K562 (cell line): ENCODE data around the gene TTLL9. TPM values are rescaled to one million over a fixed set of nuclear protein-coding genes. Genes with fewer than 3 reads are reported as not detected.

Source experiments
- GTF2E2 ChIP-seq: fragments of 200-800 bp; sonication (Bioruptor generic); IDR thresholded peaks from 2 replicates; pipeline ENCODE4 v1.6.1; 2016; ENCODE audit warnings: missing genetic modification characterization, missing compliant biosample characterization
- HNRNPLL ChIP-seq: fragments of 200-400 bp; formaldehyde crosslinking; IDR thresholded peaks from 2 replicates; pipeline ENCODE4 v1.6.1; 2017; ENCODE audit warnings: low read length, low read depth, mild to moderate bottlenecking; ENCODE audit not compliant: poor library complexity, severe bottlenecking
- MCM7 ChIP-seq, 2 experiments: fragments of 450-650 bp; IDR thresholded peaks; 2 replicates each; pipeline ENCODE4 v1.6.1; 2016 to 2018
- NR1H2 ChIP-seq: sonication (generic); formaldehyde crosslinking; IDR thresholded peaks from 2 replicates; pipeline ENCODE4 v1.4.0; 2020; ENCODE audit warnings: mild to moderate bottlenecking, missing genetic modification reagents
- POLR2H ChIP-seq: IDR thresholded peaks from 2 replicates; pipeline ENCODE4 v1.6.1; 2016; ENCODE audit warnings: missing genetic modification characterization, low read depth, mild to moderate bottlenecking, control low read depth, missing compliant biosample characterization, moderate library complexity
- ZNF184 ChIP-seq: sonication (generic); formaldehyde crosslinking; IDR thresholded peaks from 2 replicates; pipeline ENCODE4 v1.5.0; 2020; ENCODE audit warnings: missing genetic modification reagents
- ZNF274 ChIP-seq: IDR thresholded peaks from 2 replicates; pipeline ENCODE4 v1.6.1; 2011; ENCODE audit warnings: low read depth, mild to moderate bottlenecking, low read length, moderate library complexity, borderline replicate concordance
- ZNF41 ChIP-seq: fragments of 250-450 bp; sonication (Bioruptor Pico); conservative IDR thresholded peaks from 2 replicates; pipeline ENCODE4 v1.4.0; 2020; ENCODE audit warnings: mild to moderate bottlenecking
- ZNF668 ChIP-seq: fragments of 250-450 bp; sonication (Bioruptor Pico); IDR thresholded peaks from 2 replicates; pipeline ENCODE4 v1.8.0; 2022; ENCODE audit warnings: mild to moderate bottlenecking, inconsistent platforms
- ZNF766 ChIP-seq: fragments of 200-800 bp; sonication (Bioruptor generic); conservative IDR thresholded peaks from 2 replicates; pipeline ENCODE4 v1.6.1; 2016; ENCODE audit warnings: missing genetic modification characterization, missing compliant biosample characterization
- polyA plus RNA-seq, 8 experiments: library from polyadenylated mRNA; depleted of rRNA in 4 of 8; stranded (reverse) in 5 of 8; unstranded in 3 of 8; fragments of >200 nt; fragmentation: Nextera tagmentation in 2 of 8; fragmentation: Illumina TruSeq in 1 of 8; extraction: Ambion mirVana in 2 of 8; extraction: Trizol in 1 of 8; gene quantifications; 2 replicates each; pipeline versions ENCODE4 v1.2.1 to v1.2.3, GENCODE V29; 2011 to 2014; ENCODE audit warnings: inconsistent platforms in 1 of 8, missing spikeins in 1 of 8
- total RNA-seq, 7 experiments: library from RNA; depleted of rRNA in 6 of 7; stranded (reverse); fragments of >200 nt in 6 of 7; fragmentation: Illumina TruSeq in 2 of 7; extraction: Trizol in 2 of 7; gene quantifications; 2 replicates each; pipeline versions ENCODE4 v1.2.1 to v1.2.3, GENCODE V29; 2011 to 2021; ENCODE audit warnings: low replicate concordance in 1 of 7
- TF ChIP-seq, protein P1 (sequence below): sonication (generic); formaldehyde crosslinking; IDR thresholded peaks from 2 replicates; pipeline ENCODE4 v1.8.0; 2022; ENCODE audit warnings: mild to moderate bottlenecking, missing genetic modification reagents, borderline replicate concordance
- TF ChIP-seq, protein P2 (sequence below): fragments of 250-450 bp; sonication (Bioruptor Pico); IDR thresholded peaks from 2 replicates; pipeline ENCODE4 v1.8.0; 2022; ENCODE audit warnings: inconsistent platforms, mild to moderate bottlenecking, moderate library complexity, borderline replicate concordance
- TF ChIP-seq, protein P3 (sequence below), 2 experiments: fragments of 450-650 bp in 1 of 2; sonication (generic) in 1 of 2; formaldehyde crosslinking in 1 of 2; IDR thresholded peaks; 2 replicates each; pipeline versions ENCODE4 v1.7.1 to v1.9.0; 2016 to 2022; ENCODE audit warnings: inconsistent platforms in 1 of 2, mild to moderate bottlenecking in 1 of 2, missing genetic modification reagents in 1 of 2

The TTLL9 gene
- total and polyA plus RNA-seq, 9 of the 15 experiments (the other 6 are each of a cell fraction or from before 2014, with no cell fraction given): 0.06 to 0.07 TPM; not detected in 7

DNA sequence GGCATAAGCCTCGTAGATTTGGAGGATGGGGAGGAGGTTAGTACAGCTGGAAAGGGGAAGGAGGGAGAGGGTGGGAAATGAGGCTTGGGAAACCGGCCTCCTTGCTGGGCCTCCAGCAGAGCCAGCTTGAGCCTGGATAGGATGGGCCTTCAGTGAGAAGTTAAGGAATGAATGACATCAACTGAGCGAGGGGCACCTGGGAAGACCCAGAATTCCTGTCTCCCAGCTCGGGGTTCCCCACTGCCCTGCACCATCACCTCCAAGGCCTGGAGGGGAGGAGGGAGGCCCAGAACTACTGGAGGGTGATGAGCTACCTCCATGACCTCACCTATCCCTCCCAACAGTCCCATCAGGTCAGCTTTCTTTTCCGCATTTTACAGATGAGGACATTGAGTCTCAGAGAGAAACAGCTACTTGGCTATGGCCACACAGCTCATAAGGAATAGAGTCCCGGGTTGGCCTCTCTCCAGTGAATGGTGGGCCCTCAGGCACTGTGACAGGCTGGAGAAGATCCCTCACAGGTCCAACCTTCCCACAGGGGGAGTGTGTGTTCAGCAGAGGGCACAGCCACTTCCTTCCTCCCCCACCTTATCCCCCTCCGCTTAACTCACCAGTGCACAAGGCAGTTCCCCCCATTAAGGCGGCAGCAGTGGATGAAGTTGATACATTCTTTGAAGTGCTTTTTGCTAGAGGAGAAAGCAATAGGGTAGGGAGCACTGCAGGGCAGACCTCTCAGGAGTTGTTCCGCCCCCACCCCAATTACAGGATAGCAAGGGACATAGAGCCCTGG is 6.9 kb upstream of the TTLL9 start (continued):
- TF ChIP-seq, protein P1, sequence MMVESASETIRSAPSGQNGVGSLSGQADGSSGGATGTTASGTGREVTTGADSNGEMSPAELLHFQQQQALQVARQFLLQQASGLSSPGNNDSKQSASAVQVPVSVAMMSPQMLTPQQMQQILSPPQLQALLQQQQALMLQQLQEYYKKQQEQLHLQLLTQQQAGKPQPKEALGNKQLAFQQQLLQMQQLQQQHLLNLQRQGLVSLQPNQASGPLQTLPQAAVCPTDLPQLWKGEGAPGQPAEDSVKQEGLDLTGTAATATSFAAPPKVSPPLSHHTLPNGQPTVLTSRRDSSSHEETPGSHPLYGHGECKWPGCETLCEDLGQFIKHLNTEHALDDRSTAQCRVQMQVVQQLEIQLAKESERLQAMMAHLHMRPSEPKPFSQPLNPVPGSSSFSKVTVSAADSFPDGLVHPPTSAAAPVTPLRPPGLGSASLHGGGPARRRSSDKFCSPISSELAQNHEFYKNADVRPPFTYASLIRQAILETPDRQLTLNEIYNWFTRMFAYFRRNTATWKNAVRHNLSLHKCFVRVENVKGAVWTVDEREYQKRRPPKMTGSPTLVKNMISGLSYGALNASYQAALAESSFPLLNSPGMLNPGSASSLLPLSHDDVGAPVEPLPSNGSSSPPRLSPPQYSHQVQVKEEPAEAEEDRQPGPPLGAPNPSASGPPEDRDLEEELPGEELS: no peak
- TF ChIP-seq ZNF184 (CRISPR knock-in tag) (no peak), ZNF668 (CRISPR knock-in tag) (no peak), NR1H2 (CRISPR knock-in tag) (no peak), POLR2H (tag) (no peak), ZNF766 (no peak), ZNF274 (no peak), ZNF41 (CRISPR knock-in tag) (no peak), MCM7 (IDR thresholded peaks at IDR 0.05) (no peak), GTF2E2 (tag) (no peak), HNRNPLL (no peak)
- TF ChIP-seq, protein P2, sequence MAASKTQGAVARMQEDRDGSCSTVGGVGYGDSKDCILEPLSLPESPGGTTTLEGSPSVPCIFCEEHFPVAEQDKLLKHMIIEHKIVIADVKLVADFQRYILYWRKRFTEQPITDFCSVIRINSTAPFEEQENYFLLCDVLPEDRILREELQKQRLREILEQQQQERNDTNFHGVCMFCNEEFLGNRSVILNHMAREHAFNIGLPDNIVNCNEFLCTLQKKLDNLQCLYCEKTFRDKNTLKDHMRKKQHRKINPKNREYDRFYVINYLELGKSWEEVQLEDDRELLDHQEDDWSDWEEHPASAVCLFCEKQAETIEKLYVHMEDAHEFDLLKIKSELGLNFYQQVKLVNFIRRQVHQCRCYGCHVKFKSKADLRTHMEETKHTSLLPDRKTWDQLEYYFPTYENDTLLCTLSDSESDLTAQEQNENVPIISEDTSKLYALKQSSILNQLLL: no peak
- TF ChIP-seq, protein P3, sequence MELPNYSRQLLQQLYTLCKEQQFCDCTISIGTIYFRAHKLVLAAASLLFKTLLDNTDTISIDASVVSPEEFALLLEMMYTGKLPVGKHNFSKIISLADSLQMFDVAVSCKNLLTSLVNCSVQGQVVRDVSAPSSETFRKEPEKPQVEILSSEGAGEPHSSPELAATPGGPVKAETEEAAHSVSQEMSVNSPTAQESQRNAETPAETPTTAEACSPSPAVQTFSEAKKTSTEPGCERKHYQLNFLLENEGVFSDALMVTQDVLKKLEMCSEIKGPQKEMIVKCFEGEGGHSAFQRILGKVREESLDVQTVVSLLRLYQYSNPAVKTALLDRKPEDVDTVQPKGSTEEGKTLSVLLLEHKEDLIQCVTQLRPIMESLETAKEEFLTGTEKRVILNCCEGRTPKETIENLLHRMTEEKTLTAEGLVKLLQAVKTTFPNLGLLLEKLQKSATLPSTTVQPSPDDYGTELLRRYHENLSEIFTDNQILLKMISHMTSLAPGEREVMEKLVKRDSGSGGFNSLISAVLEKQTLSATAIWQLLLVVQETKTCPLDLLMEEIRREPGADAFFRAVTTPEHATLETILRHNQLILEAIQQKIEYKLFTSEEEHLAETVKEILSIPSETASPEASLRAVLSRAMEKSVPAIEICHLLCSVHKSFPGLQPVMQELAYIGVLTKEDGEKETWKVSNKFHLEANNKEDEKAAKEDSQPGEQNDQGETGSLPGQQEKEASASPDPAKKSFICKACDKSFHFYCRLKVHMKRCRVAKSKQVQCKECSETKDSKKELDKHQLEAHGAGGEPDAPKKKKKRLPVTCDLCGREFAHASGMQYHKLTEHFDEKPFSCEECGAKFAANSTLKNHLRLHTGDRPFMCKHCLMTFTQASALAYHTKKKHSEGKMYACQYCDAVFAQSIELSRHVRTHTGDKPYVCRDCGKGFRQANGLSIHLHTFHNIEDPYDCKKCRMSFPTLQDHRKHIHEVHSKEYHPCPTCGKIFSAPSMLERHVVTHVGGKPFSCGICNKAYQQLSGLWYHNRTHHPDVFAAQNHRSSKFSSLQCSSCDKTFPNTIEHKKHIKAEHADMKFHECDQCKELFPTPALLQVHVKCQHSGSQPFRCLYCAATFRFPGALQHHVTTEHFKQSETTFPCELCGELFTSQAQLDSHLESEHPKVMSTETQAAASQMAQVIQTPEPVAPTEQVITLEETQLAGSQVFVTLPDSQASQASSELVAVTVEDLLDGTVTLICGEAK (IDR thresholded peaks at IDR 0.05): no peak
- TF ChIP-seq, protein P3 (CRISPR knock-in tag; IDR thresholded peaks at IDR 0.05): no peak
